Endothelial cell of umbilical vein (primary cell): Measurements from ENCODE around the gene MTX1.

Source experiments
- EZH2 ChIP-seq: IDR thresholded peaks from 2 replicates; pipeline ENCODE4 v1.6.1; 2012; ENCODE audit warnings: borderline replicate concordance, low read depth, mild to moderate bottlenecking, moderate library complexity, low read length, inconsistent platforms; ENCODE audit not compliant: severe bottlenecking
- FOS ChIP-seq: IDR thresholded peaks from 2 replicates; pipeline ENCODE4 v1.6.1; 2011; ENCODE audit warnings: mild to moderate bottlenecking, low read length, moderate library complexity, borderline replicate concordance; ENCODE audit not compliant: insufficient read depth
- GATA2 ChIP-seq: IDR thresholded peaks from 2 replicates; pipeline ENCODE4 v1.7.0; 2011; ENCODE audit warnings: low read depth, mild to moderate bottlenecking, moderate library complexity, mixed read lengths, low read length; ENCODE audit not compliant: insufficient read length, insufficient read depth
- JUN ChIP-seq: IDR thresholded peaks from 2 replicates; pipeline ENCODE4 v1.6.1; 2011; ENCODE audit warnings: borderline replicate concordance, low read depth; ENCODE audit not compliant: insufficient read length, insufficient read depth
- POLR2A ChIP-seq: IDR thresholded peaks from 2 replicates; pipeline ENCODE4 v1.6.1; 2012; ENCODE audit warnings: low read depth, mild to moderate bottlenecking, control low read depth, low read length
- POLR2AphosphoS5 ChIP-seq: IDR thresholded peaks from 2 replicates; pipeline ENCODE4 v1.6.1; 2012; ENCODE audit warnings: low read depth, mild to moderate bottlenecking, control low read depth, low read length, moderate library complexity; ENCODE audit not compliant: insufficient read depth
- TF ChIP-seq, protein P1 (sequence below), 2 donors: IDR thresholded peaks; 1 replicate in 1 of 2; 2 replicates in 1 of 2; pipeline ENCODE4 v1.5.1; 2011; ENCODE audit warnings: low read length in 2 of 2, mild to moderate bottlenecking in 2 of 2, moderate library complexity in 2 of 2, control low read depth in 1 of 2, inconsistent platforms in 1 of 2, low read depth in 1 of 2; ENCODE audit not compliant: insufficient read depth in 1 of 2; ENCODE audit errors: extremely low read depth in 1 of 2
- TF ChIP-seq, protein P2 (sequence below): IDR thresholded peaks from 2 replicates; pipeline ENCODE4 v1.6.1; 2011; ENCODE audit not compliant: insufficient read depth, insufficient read length

DNA sequence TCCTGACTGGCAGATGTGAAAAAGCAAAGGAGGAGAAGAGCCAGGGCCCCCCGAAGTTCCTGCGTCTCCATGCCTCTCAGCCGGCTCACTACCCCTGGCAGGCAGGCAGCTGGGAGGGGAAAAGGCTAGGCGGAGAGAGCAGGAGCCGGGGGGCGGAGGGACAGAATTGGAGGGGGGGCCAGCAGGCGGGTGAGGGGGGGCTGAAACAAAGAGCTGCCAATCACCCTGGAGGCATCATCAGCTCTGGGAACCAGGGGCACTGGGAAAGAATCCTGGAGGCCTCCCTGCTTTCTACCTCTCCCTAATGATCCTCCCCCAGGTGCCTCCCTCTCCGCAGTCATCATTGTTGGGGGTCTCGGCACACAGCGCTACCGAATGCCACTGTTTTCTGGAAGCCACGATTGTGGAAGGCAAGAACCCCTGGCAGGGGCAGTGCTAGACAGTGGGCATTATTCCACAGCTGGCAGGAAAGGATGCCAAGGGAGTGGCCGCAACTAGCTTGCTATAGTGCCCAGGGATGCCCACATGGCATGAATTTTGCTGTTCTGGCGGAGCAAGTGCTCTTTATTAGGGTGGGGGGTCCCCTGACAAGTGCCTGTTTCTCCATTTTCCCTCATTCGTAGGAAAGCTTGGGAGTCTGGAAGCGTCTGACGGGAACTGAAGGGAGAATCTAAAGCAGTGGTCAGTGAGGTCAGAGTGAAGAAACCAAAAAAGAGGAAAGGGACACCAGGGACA, 522 bp upstream of the MTX1 start, which contains the start of gene THBS3:
- TF ChIP-seq, protein P1, sequence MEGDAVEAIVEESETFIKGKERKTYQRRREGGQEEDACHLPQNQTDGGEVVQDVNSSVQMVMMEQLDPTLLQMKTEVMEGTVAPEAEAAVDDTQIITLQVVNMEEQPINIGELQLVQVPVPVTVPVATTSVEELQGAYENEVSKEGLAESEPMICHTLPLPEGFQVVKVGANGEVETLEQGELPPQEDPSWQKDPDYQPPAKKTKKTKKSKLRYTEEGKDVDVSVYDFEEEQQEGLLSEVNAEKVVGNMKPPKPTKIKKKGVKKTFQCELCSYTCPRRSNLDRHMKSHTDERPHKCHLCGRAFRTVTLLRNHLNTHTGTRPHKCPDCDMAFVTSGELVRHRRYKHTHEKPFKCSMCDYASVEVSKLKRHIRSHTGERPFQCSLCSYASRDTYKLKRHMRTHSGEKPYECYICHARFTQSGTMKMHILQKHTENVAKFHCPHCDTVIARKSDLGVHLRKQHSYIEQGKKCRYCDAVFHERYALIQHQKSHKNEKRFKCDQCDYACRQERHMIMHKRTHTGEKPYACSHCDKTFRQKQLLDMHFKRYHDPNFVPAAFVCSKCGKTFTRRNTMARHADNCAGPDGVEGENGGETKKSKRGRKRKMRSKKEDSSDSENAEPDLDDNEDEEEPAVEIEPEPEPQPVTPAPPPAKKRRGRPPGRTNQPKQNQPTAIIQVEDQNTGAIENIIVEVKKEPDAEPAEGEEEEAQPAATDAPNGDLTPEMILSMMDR (IDR thresholded peaks at IDR 0.05; ENCODE audit: extremely low read depth in 1 of 2, insufficient read depth in 1 of 2, low read depth in 1 of 2, low read length in 2 of 2), result no peak
- TF ChIP-seq FOS (no peak), EZH2 (no peak), POLR2A (no peak), JUN (no peak), GATA2 (no peak), POLR2AphosphoS5 (no peak)
- TF ChIP-seq, protein P2, sequence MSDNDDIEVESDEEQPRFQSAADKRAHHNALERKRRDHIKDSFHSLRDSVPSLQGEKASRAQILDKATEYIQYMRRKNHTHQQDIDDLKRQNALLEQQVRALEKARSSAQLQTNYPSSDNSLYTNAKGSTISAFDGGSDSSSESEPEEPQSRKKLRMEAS, result no peak
